Left kidney (tissue), 2 donors: ENCODE data around the gene MGAT4C. TPM values are rescaled to one million over a fixed set of nuclear protein-coding genes. Genes with fewer than 3 reads are reported as not detected.

Experiments
- DNase-seq: peaks from one replicate; pipeline ENCODE4 v3.0.0-alpha.2; 2013
- polyA plus RNA-seq: library from polyadenylated mRNA; unstranded; fragments of 120-200 nt; gene quantifications from one replicate; pipeline ENCODE4 v1.2.1, GENCODE V29; 2013; ENCODE audit not compliant: insufficient read length

MGAT4C gene
- polyA plus RNA-seq, 1 donor = 0.81 TPM

DNA sequence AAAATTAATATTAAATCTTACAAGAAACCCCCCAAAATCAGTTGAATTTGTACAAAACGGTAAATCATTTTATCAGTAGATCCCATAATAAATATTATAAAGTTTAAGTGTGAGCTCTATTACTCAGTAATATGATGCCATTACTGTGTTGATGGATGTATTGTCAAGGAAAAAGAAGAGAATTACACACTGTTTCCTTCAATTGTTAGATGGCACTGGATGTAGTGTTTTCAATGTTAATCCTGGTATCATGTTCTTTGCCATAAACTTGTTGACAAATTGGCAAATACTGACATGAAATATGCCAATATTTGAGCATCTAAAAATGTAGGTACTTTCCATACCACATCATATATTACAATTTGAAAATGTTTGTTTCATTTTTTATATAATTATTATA lies 280.5 kb downstream of the MGAT4C start:
- DNase-seq = no peak

DNA sequence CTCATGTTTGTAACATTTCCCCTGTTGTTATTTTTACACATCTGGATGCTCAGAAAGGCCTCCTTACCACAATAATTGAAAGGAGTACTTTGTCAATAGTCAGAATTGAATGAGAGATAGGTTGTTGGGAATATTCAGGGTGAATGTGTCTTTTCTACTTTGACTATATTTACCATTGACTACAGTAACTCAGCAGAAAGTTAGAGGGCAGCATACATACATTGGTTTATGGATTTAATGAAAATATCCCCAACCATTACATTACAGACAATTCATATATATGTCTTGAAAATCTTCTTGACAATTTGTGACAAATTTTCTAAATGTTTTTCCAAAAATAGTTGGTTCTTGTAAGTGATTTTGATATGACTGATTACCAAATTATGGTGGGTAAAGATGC lies 284.4 kb downstream of the MGAT4C start:
- DNase-seq = no peak

DNA sequence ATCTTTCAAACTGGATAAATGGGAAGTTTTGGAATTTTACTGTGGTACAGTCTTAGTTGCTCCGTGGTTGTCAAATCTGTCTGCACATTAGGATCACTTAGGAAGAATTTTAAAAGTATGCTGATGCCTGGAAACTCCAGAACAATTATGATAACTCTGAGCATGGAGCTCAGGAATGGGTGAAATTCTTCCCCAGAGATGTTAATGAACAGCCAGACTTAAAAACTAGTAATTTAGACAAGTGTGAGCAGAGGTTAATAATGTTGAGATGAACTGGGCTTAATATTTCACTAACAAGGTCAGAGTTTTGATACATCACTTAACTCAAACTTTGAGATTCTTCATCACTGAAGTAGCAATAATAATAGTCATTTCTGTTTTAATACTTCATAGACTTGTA lies 287.6 kb downstream of the MGAT4C start:
- no peak for DNase-seq

DNA sequence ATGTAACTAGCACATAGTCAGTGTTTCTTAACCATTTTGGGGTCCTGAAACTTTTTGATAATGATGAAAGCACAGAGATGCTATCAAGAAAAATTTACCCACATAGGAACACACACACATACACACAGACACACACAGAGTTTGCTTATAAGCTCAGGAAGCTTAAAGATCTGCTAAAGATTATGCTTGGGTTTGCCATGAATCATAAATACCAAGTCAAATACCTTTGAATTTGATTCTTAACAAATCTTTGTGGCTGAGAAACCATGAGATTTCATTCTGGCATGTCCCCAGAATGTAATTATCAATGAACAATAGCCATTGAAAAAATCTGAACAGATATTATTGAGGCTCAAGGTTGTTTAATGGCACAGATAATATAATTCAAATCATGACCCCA lies 292.9 kb downstream of the MGAT4C start:
- no peak for DNase-seq

DNA sequence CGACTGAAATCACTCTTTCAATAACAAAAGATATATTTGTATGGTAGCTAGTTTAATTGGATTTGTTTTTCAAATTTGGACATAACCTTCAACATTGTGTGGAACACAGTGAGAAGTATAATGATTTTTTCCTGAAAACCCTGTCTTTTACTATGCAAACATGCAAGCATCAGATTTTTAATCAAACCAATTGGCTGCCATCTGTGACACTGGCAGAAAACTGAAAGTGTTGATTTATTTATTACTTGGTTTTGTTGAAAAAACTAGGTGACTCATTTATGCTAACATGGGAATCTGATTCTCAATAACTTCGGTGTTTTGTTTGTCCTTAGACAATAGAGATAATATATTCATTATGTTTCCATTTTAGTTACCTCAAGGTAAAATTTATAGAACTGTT lies 300.1 kb downstream of the MGAT4C start:
- DNase-seq = no peak

DNA sequence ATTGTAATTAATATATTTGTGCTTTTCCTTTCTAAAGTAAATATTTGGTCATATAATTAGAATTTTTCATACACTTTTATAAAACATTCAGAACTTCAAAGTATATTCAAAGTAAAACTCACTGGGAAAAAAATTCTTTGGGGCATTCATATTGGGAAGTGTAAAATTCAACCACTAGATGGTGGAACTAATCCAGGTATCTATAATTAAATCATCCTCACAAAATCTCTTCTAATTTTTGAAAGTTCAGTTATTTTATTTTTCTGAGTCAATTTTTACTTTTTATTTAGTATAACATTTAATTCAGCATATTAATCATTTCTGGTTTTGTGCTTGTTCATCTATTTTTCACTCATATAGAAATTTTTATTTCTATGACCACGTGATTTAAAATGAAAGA lies 301.1 kb downstream of the MGAT4C start:
- no peak for DNase-seq

DNA sequence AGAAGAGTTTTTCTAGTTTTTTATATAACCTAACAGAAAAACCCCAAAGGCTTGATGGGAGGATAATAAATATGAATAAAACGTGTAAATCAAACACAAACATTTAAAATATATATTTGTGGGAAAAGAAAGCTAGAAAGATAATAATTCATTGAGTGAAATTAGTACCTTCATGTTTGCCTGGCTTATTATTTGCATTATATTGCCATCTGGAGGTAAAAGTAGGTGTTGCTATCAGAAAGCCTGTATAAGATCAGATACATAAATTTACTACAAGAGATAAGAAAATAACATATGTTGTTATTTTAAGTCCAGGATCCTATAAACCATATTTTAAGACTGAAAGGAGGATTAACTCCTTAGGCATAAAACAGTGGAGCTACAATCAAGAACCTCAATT lies 304.4 kb downstream of the MGAT4C start:
- DNase-seq = no peak

DNA sequence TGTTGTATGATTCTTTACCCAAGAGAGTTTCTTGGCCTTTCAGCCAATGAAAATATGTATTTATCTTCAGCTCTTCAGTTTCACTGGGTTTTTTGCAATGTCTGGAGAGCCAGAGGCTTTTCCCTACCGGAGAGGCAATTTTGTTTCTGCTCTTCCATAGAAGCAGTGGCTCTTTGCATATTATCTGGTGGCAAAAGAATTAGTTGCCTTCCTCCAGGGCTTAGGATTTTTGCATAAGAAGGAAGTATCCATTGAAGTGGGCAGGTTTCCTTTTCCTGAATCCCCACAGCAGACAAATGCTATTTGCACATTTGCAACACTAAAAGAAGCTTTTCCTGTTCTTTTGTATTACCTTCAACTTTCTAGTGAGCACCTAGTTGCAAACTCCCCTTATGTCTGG lies 306.9 kb downstream of the MGAT4C start:
- DNase-seq = no peak

DNA sequence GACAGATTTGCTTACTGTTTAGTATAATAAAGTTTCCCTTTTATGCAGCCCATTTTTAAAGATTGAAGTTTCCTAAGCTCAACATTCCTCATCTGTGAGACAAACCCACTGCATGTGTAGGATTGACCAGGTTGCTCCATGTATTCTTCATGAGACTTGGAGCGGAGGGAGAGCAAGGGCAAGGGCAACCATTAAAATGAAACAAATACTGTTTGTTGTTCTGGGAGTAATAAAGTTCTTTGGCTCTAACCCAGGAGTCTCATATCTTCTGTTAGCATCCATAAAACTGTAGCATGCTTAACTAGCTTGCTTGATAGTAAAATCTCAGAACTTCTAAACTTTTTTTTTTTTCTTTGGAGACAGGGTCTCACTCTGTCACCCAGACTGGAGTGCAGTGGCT lies 307.9 kb downstream of the MGAT4C start:
- no peak for DNase-seq

DNA sequence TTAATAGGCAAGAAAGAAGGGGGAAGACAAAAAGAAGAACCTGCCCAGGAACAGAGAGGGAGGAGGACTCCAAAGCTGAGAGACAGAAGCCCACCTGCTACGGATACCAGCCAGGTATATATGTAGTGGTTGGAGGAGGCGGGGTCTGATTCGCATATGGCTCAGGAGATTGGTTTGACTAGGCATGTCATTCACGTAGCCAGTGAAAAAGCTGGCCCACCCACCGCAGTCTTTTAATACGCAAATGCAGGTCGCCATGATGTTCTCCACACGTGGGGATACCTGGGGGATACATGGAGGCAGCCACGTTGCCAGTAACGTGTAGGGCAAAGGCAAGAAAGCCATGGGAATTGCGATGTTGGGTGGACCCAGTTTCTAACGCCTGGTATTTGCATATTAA lies 308.9 kb downstream of the MGAT4C start:
- no peak for DNase-seq

DNA sequence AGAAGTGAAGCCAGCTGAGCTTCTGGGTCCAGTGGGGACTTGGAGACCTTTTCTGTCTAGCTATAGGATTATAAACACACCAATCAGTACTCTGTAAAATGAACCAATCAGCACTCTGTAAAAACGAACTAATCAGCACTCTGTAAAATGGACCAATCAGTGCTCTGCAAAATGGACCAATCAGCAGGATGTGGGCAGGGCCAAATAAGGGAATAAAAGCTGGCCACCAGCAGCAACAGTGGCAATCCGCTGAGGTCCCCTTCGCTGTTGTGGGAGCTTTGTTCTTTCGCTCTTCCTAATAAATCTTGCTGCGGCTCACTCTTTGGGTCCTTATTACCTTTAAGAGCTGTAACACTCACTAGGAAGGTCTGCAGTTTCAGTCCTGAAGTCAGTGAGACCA lies 309.8 kb downstream of the MGAT4C start:
- DNase-seq = no peak

DNA sequence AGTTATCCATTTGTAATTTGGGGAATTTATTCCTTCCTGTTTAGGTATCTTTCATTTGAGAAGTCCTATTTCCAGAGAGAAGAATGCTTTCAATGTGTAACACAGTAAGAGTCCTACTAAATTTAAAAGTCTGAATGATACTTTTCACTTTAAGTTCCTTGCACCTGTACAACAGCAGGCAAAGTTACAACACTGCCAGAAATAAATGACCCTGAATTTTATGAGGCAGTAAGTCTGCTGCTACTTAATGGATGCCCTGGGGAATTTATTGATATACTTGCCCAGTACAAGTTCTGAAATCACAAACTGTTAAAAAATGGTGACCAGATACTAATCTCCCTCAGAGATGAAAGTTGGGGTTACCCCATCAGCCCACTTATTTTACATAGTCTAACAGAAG lies 329.0 kb downstream of the MGAT4C start:
- DNase-seq = no peak

DNA sequence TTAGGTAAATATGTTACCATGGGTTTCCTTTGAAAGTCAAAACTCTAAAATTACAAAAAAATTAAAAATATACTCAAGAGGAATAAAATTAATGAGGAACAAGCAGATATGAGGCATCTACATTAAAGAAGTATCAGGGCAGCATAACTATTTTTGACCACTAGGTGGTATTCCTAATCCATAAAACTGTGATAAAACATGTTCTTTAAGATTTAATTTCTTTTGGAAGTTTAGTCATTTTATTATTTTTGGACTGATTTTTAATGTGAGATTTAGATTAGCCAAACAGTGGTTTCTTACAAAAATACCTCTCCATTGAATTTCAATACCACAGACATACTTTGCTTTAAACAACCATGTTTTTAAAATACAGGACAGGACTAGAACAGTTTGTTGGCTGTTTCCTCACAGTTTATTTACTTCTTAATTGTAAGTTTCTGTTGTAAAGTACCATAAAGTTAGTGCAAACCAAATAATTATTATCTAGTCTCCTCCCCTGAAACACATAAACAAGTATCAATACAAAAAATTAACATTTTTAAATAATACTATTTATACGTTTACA lies 332.3 kb downstream of the MGAT4C start:
- no peak for DNase-seq

DNA sequence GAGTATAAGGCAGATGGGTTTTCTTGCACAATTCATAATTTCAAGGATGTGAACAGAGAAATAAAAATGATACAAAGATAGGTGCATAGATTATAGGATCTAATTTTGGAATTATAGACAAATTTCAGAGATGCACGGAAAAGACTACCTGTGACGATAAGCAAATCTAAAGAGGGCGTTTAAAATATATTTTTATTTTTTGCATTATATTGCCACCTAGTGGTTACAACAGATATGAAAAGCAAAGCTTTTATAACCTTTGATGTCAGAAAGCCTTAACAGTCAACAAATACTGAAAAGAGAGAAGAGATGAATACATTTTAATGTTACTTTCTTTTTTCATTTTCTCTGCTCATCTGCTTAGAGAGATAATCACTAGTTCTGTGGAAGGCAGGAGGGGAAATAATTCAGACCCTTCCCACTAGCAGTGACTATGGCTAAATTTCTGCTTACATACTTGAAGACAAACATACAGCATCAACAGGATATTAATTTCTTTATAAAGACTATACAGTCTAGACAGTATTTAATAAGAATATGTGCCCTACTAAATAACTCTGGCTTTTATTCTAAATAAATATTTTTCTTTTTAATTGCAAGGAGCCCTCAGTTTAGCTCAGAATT lies 335.8 kb downstream of the MGAT4C start:
- peak; percentile 38 for DNase-seq
